GM19455 (cell line): ENCODE measurements around the gene TRIM51G.
"Not testable (repeated sequence)": the region's sequence is repeated elsewhere in the genome, so short reads cannot be mapped to it uniquely, and the experiment has no call there.

Experiments used
- ATAC-seq: cut with Tn5 transposase; IDR thresholded peaks from one replicate; pipeline ENCODE4 v1.9.1; 2021; ENCODE audit not compliant: unreplicated experiment

TRIM51G gene

DNA sequence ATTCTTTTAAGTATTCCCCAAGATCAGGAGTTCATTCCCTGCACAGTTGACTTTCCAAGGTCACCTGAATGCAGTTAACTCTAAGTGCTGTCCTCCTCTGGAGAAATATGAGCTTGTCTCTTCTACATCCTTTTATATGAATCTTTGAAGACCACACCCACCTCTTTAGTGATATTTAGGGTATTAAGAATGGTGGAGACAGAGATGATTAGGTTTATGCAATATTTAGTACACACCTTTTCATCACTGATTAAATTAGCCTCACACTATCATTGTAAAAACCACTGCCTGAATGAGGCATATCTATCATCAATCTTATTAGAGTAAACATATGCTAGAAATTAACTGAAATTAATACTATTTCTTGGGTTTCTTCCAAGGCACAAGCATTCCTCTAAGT is at the start of gene TRIM51G:
Gene TRIM51G, minus strand, starts transcription at position 101 of the 400 bp plus-strand sequence. CDS start 2,190 bp downstream, outside the sequence.
- not testable (repeated sequence) for ATAC-seq

DNA sequence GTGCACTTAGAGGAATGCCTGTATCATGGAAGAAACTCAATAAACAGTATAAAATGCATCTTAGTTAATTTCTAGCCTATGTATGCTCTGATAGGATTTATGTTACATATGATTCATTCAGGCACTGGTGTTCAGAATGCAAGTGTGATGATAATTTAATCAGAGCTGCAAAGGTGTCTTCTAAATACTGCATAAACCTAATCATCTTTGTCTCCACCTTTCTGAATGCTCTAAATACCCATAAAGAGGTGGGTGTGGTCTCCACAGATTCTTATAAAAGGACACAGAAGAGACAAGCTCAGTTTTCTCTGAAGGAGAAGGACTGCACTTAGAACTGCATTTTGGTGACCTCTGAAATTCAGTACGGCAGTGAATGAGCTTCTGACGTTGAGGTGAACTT is 44.8 kb upstream of the TRIM51G start, which contains the start of gene TRIM49B:
Gene TRIM49B, plus strand, starts transcription at position 301 of the 400 bp plus-strand sequence. CDS start 2,777 bp downstream, outside the sequence.
- ATAC-seq = not testable (repeated sequence)

GRCh38 chr11:48968592-48968991 is 15.1 kb downstream of the TRIM51G start:
- ATAC-seq = not testable (repeated sequence)

DNA sequence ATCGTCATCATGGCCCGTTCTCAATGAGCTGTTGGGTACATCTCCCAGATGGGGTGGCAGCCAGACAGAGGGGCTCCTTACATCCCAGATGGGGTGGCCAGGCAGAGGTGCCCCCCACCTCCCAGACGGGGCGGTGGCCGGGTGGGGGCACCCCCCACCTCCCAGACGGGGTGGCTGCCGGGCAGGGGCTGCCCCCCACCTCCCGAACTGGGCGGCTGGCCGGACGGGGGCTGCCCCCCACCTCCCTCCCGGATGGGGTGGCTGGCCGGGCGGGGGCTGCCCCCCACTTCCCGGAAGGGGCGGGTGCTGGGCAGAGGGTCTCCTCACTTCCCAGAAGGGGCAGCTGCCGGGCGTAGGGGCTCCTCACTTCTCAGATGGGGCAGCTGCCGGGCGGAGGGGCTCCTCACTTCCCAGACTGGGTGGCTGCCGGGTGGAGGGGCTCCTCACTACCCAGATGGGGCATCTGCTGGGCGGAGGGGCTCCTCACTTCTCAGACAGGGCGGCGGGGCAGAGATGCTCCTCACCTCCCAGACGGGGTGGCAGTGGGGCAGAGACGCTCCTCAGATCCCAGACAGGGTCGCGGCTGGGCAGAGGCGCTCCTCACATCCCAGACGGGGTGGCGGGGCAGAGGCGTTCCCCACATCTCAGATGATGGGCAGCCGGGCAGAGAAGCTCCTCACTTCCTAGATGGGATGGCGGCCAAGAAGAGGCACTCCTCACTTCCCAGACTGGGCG is 28.2 kb downstream of the TRIM51G start:
- ATAC-seq = not testable (repeated sequence)

DNA sequence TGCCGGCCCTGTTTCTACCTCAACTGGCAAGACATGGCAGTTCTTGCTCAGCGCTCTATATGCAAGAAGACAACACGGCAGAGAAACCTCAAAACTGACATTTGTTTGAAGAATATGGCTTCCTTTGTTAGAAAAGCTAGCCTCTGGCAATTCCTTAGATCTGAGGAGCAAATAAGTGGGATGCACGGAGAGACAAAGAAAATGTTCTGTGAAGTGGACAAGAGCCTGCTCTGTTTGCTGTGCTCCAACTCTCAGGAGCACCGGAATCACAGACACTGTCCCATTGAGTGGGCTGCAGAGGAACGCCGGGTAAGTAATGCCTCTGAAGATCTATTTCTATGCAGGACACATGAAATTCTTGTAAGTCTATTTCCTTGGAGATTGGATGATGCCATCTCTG is 37.9 kb downstream of the TRIM51G start:
- ATAC-seq = not testable (repeated sequence)
